ENCODE measurements around the gene UBE2L3. TPM values are rescaled to one million over a fixed set of nuclear protein-coding genes. Genes with fewer than 3 reads are reported as not detected.

UBE2L3 gene
- total and polyA plus RNA-seq, 2 of the 13 experiments (the other 11 are each of a cell fraction or from before 2014, with no cell fraction given) = 30.2 to 58.1 TPM

GRCh38 chr22:21629255-21630149 is 62.0 kb downstream of the UBE2L3 start, which contains the start of gene YDJC (continued):
- TF ChIP-seq HNF1B (CRISPR knock-in tag; IDR thresholded peaks at IDR 0.05) (peak; percentile 67; the same call in 1 of the 2 replicates), ZNF781 (CRISPR knock-in tag; IDR thresholded peaks at IDR 0.05; ENCODE audit: borderline replicate concordance, not compliant biosample characterization) (peak; percentile 88), ZNF34 (CRISPR knock-in tag; IDR thresholded peaks at IDR 0.05; ENCODE audit: borderline replicate concordance) (peak; percentile 85; the same call in 1 of the 2 replicates), SIN3A (IDR thresholded peaks at IDR 0.05; ENCODE audit: borderline replicate concordance, low read depth, low read length) (peak; percentile 90), FOXP4 (CRISPR knock-in tag; IDR thresholded peaks at IDR 0.05) (peak; percentile 64), KDM1A (CRISPR knock-in tag; IDR thresholded peaks at IDR 0.05) (no peak), ZNF674 (CRISPR knock-in tag; IDR thresholded peaks at IDR 0.05; ENCODE audit: low read depth) (no peak), ZNF460 (CRISPR knock-in tag; IDR thresholded peaks at IDR 0.05; ENCODE audit: borderline replicate concordance) (no peak), REPIN1 (CRISPR knock-in tag; IDR thresholded peaks at IDR 0.05; ENCODE audit: borderline replicate concordance, low read depth) (peak; percentile 81), CBX2 (IDR thresholded peaks at IDR 0.05; ENCODE audit: low read depth, low read length) (no peak), CBX2 (CRISPR knock-in tag; IDR thresholded peaks at IDR 0.05; ENCODE audit: low read depth) (no peak), GTF3A (CRISPR knock-in tag; conservative IDR thresholded peaks at IDR 0.05) (no peak), MIER3 (CRISPR knock-in tag; IDR thresholded peaks at IDR 0.05; ENCODE audit: borderline replicate concordance) (peak; percentile 87; the same call in 1 of the 2 replicates), CBX5 (CRISPR knock-in tag; IDR thresholded peaks at IDR 0.05; ENCODE audit: borderline replicate concordance) (peak; percentile 83; the same call in 1 of the 2 replicates)
- TF ChIP-seq, protein P1, sequence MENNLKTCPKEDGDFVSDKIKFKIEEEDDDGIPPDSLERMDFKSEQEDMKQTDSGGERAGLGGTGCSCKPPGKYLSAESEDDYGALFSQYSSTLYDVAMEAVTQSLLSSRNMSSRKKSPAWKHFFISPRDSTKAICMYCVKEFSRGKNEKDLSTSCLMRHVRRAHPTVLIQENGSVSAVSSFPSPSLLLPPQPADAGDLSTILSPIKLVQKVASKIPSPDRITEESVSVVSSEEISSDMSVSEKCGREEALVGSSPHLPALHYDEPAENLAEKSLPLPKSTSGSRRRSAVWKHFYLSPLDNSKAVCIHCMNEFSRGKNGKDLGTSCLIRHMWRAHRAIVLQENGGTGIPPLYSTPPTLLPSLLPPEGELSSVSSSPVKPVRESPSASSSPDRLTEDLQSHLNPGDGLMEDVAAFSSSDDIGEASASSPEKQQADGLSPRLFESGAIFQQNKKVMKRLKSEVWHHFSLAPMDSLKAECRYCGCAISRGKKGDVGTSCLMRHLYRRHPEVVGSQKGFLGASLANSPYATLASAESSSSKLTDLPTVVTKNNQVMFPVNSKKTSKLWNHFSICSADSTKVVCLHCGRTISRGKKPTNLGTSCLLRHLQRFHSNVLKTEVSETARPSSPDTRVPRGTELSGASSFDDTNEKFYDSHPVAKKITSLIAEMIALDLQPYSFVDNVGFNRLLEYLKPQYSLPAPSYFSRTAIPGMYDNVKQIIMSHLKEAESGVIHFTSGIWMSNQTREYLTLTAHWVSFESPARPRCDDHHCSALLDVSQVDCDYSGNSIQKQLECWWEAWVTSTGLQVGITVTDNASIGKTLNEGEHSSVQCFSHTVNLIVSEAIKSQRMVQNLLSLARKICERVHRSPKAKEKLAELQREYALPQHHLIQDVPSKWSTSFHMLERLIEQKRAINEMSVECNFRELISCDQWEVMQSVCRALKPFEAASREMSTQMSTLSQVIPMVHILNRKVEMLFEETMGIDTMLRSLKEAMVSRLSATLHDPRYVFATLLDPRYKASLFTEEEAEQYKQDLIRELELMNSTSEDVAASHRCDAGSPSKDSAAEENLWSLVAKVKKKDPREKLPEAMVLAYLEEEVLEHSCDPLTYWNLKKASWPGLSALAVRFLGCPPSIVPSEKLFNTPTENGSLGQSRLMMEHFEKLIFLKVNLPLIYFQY (CRISPR knock-in tag; IDR thresholded peaks at IDR 0.05; ENCODE audit: borderline replicate concordance) = peak; percentile 72; the same call in 1 of the 2 replicates
- TF ChIP-seq, protein P2, sequence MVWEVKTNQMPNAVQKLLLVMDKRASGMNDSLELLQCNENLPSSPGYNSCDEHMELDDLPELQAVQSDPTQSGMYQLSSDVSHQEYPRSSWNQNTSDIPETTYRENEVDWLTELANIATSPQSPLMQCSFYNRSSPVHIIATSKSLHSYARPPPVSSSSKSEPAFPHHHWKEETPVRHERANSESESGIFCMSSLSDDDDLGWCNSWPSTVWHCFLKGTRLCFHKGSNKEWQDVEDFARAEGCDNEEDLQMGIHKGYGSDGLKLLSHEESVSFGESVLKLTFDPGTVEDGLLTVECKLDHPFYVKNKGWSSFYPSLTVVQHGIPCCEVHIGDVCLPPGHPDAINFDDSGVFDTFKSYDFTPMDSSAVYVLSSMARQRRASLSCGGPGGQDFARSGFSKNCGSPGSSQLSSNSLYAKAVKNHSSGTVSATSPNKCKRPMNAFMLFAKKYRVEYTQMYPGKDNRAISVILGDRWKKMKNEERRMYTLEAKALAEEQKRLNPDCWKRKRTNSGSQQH (CRISPR knock-in tag; IDR thresholded peaks at IDR 0.05; ENCODE audit: low read depth) = peak; percentile 71; the same call in 1 of the 2 replicates
